ENCODE measurements around the gene STIMATE. TPM values are rescaled to one million over a fixed set of nuclear protein-coding genes. Genes with fewer than 3 reads are reported as not detected.
A peak's percentile ranks its signal among the peaks of the same experiment; 100 is the strongest.

The STIMATE gene
- total and polyA plus RNA-seq, 7 experiments from 2014 or later: 3.0 to 44.9 (median 33.6) TPM

DNA sequence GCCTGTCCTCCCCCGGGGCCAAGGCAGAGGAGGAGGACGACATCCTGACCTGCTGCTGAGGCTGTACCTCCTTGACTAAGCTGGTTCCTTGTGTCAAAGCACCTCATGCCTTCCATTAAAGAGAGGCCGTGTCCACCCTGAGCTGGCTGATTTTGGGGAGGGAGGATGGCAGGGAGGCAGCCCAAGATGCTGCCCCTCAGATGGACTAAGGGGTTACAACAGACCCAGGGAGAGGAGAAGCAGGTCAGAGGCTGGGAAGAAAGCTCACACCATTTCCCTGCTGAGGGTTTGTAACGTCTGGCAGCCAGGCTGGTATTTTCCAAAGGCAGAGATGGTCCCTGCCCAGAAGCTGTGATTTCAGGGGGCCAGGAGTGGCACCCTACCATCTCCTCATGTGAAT, 105.4 kb downstream of the STIMATE start:
- H3K9me3 Mint-ChIP-seq: no peaks in the 10 kb centered on the region
- no peak overlapping the region for H3K27ac ChIP-seq (ENCODE audit: low read depth, low read length)
- intact Hi-C loops (cut with micrococcal nuclease): no loop called here
- H3K4me3 Mint-ChIP-seq: no peak overlapping the region
- ATAC-seq (no peak), DNase-seq (no peak)
- no peaks in the 10 kb centered on the region for H3K27me3 Mint-ChIP-seq
- POLR2A ChIA-PET: interaction anchor here (1.7 kb wide), 1 partner anchor 21 kb away, joined by 3 read pairs; the partner anchor contains the start of gene NEK4
- peaks cover 0 to 4% (median 0%) of the 10 kb centered on the region in 7 donors for H3K4me1 Mint-ChIP-seq
- no peaks in the 10 kb centered on the region for H3K27me3 ChIP-seq (ENCODE audit: control insufficient read depth in 2 of 2, insufficient read depth in 2 of 2, low read length in 2 of 2)
- no peaks in the 10 kb centered on the region for H3K36me3 ChIP-seq (ENCODE audit: control insufficient read depth in 2 of 3, insufficient read depth in 3 of 3, low read length in 3 of 3)
- H3K36me3 Mint-ChIP-seq: no peaks in the 10 kb centered on the region
- no peaks in the 10 kb centered on the region for H3K4me1 ChIP-seq (ENCODE audit: control insufficient read depth in 2 of 2, insufficient read depth in 2 of 2, low read length in 2 of 2)
- no peak overlapping the region for H3K4me3 ChIP-seq (ENCODE audit: low read length)
- H3K27ac Mint-ChIP-seq: no peak overlapping the region
- H3K9me3 ChIP-seq (ENCODE audit: control insufficient read depth in 2 of 3, low read length in 3 of 3): no peaks in the 10 kb centered on the region
- CTCF ChIA-PET: no interaction called here

- ChIA-PET POLR2A (no interaction called here), CTCF (no interaction called here)
- H3K27me3 Mint-ChIP-seq: no peaks in the 10 kb centered on the region
- H3K9me3 Mint-ChIP-seq: no peaks in the 10 kb centered on the region
- peaks cover 0 to 4% (median 0%) of the 10 kb centered on the region in 7 donors for H3K4me1 Mint-ChIP-seq
- Histone ChIP-seq H3K9me3 (ENCODE audit: control insufficient read depth in 2 of 3, low read length in 3 of 3) (no peaks in the 10 kb centered on the region), H3K27me3 (ENCODE audit: control insufficient read depth in 2 of 2, insufficient read depth in 2 of 2, low read length in 2 of 2) (no peaks in the 10 kb centered on the region), H3K27ac (ENCODE audit: low read depth, low read length) (no peak overlapping the region), H3K4me3 (ENCODE audit: low read length) (no peak overlapping the region), H3K36me3 (ENCODE audit: control insufficient read depth in 2 of 3, insufficient read depth in 3 of 3, low read length in 3 of 3) (no peaks in the 10 kb centered on the region), H3K4me1 (ENCODE audit: control insufficient read depth in 2 of 2, insufficient read depth in 2 of 2, low read length in 2 of 2) (no peaks in the 10 kb centered on the region)
- H3K4me3 Mint-ChIP-seq: no peak overlapping the region
- DNase-seq (no peak), ATAC-seq (no peak)
- no peaks in the 10 kb centered on the region for H3K36me3 Mint-ChIP-seq
- no peak overlapping the region for H3K27ac Mint-ChIP-seq
- intact Hi-C loops (cut with micrococcal nuclease): no loop called here
Measured at GRCh38 chr3:52791366-52791765, 106.0 kb downstream of the STIMATE start.

- ATAC-seq: no peak
- no peak overlapping the region for H3K27ac ChIP-seq (ENCODE audit: low read depth, low read length)
- Mint-ChIP-seq H3K36me3 (no peaks in the 10 kb centered on the region), H3K4me3 (no peak overlapping the region), H3K27me3 (no peaks in the 10 kb centered on the region), H3K9me3 (no peaks in the 10 kb centered on the region), H3K4me1 (peaks cover 0 to 4% (median 0%) of the 10 kb centered on the region in 7 donors), H3K27ac (no peak overlapping the region)
- H3K4me3 ChIP-seq (ENCODE audit: low read length): no peak overlapping the region
- POLR2A ChIA-PET: no interaction called here
- intact Hi-C loops (cut with micrococcal nuclease): no loop called here
- no peaks in the 10 kb centered on the region for H3K36me3 ChIP-seq (ENCODE audit: control insufficient read depth in 2 of 3, insufficient read depth in 3 of 3, low read length in 3 of 3)
- CTCF ChIA-PET: no interaction called here
- no peaks in the 10 kb centered on the region for H3K4me1 ChIP-seq (ENCODE audit: control insufficient read depth in 2 of 2, insufficient read depth in 2 of 2, low read length in 2 of 2)
- no peak for DNase-seq
- no peaks in the 10 kb centered on the region for H3K9me3 ChIP-seq (ENCODE audit: control insufficient read depth in 2 of 3, low read length in 3 of 3)
- H3K27me3 ChIP-seq (ENCODE audit: control insufficient read depth in 2 of 2, insufficient read depth in 2 of 2, low read length in 2 of 2): no peaks in the 10 kb centered on the region
Measured at GRCh38 chr3:52790741-52791140, 106.6 kb downstream of the STIMATE start.

DNA sequence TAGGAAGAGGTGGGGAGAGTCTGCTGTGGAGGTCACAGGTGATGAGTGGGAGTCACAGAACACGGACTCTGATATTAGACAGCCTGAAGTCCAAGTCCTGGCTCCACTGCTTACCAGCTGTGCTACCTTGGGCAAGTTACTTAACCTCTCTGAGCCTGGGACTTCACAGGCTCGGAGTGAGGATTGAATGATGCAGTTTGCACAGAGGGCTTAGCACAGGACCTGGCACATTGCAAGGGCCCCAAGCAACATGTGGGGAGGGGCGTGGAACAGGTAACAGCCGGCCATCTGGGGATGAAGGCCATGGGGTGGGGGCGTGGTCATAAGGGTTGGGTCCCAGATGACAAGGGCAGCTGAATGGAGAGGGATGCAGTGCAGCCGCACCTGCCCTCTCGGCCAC, 107.0 kb downstream of the STIMATE start:
- no peaks in the 10 kb centered on the region for H3K36me3 Mint-ChIP-seq
- Histone ChIP-seq H3K9me3 (ENCODE audit: control insufficient read depth in 2 of 3, low read length in 3 of 3) (no peaks in the 10 kb centered on the region), H3K4me1 (ENCODE audit: control insufficient read depth in 2 of 2, insufficient read depth in 2 of 2, low read length in 2 of 2) (no peaks in the 10 kb centered on the region), H3K36me3 (ENCODE audit: control insufficient read depth in 2 of 3, insufficient read depth in 3 of 3, low read length in 3 of 3) (no peaks in the 10 kb centered on the region), H3K4me3 (ENCODE audit: low read length) (no peak overlapping the region), H3K27me3 (ENCODE audit: control insufficient read depth in 2 of 2, insufficient read depth in 2 of 2, low read length in 2 of 2) (no peaks in the 10 kb centered on the region), H3K27ac (ENCODE audit: low read depth, low read length) (no peak overlapping the region)
- H3K4me3 Mint-ChIP-seq: no peak overlapping the region
- no peaks in the 10 kb centered on the region for H3K27me3 Mint-ChIP-seq
- ChIA-PET CTCF (no interaction called here), POLR2A (no interaction called here)
- DNase-seq (no peak), ATAC-seq (no peak)
- peaks cover 0 to 4% (median 0%) of the 10 kb centered on the region in 7 donors for H3K4me1 Mint-ChIP-seq
- intact Hi-C loops (cut with micrococcal nuclease): no loop called here
- no peaks in the 10 kb centered on the region for H3K9me3 Mint-ChIP-seq
- peak overlapping the region in 1 of 9 donors; percentile 46 for H3K27ac Mint-ChIP-seq

DNA sequence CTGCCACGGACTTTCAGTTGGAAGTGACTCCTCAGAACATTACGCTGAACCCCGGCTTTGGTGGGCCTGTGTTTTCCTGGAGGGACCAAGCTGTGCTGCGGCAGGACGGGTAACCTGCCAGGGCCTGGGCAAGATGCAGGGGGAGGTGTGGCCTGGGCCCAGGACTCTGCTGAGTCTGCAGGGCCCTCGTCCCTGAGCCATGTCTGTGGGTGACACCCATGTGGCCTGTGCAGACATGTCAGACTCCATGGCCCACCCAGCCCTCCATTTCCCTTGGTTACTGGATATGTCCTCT, 107.7 kb downstream of the STIMATE start:
- peaks cover 0 to 4% (median 0%) of the 10 kb centered on the region in 7 donors for H3K4me1 Mint-ChIP-seq
- no peak overlapping the region for H3K27ac ChIP-seq (ENCODE audit: low read depth, low read length)
- H3K27me3 Mint-ChIP-seq: no peaks in the 10 kb centered on the region
- H3K27ac Mint-ChIP-seq: peak overlapping the region in 1 of 9 donors; percentile 46
- no peaks in the 10 kb centered on the region for H3K9me3 ChIP-seq (ENCODE audit: control insufficient read depth in 2 of 3, low read length in 3 of 3)
- intact Hi-C loops (cut with micrococcal nuclease): no loop called here
- no peaks in the 10 kb centered on the region for H3K9me3 Mint-ChIP-seq
- no peaks in the 10 kb centered on the region for H3K27me3 ChIP-seq (ENCODE audit: control insufficient read depth in 2 of 2, insufficient read depth in 2 of 2, low read length in 2 of 2)
- POLR2A ChIA-PET: no interaction called here
- CTCF ChIA-PET: no interaction called here
- H3K4me1 ChIP-seq (ENCODE audit: control insufficient read depth in 2 of 2, insufficient read depth in 2 of 2, low read length in 2 of 2): no peaks in the 10 kb centered on the region
- H3K36me3 Mint-ChIP-seq: no peaks in the 10 kb centered on the region
- DNase-seq: no peak
- H3K36me3 ChIP-seq (ENCODE audit: control insufficient read depth in 2 of 3, insufficient read depth in 3 of 3, low read length in 3 of 3): no peaks in the 10 kb centered on the region
- no peak overlapping the region for H3K4me3 ChIP-seq (ENCODE audit: low read length)
- no peak for ATAC-seq
- H3K4me3 Mint-ChIP-seq: no peak overlapping the region

DNA sequence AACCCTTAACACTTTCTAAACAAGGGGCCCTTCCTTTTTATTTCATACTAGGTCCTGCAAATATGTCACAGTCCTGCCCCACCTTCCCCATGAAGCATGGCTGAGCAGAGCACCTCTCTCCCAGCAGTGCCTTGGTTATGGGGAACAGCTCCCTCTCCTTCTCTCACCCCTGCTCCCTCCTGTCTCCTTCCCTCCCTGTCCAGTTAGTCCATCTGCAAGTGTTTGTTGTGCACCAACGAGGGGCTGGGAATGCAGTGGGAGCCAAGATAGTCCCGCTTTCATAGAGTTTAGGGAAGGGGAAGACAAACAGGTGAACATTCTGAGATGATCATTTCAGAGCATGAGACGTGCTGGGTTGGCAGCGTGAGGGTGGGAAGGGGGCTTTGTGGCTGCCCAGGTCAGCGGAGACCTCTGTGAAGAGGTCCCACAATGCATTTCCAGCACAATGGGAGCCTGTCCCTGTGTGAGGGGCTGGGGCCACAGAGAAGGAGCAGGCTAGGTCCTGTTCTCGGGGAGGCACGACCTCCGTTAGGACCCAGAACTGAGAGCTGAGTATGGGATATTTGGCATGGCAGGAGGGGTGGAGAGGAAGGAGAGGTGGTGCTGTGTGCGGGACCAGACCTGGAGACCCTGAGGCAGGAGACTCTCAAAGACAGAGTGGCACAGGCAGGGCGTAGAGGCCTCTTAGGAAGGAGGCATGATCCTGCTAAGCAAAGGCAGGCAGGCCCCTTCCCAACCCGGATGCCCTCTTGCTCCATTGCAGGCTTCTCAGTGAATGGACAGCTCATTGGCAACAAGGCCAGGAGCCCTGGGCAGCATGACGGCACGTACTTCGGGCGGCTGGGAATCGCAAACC, 108.2 kb downstream of the STIMATE start:
- no peaks in the 10 kb centered on the region for H3K27me3 Mint-ChIP-seq
- CTCF ChIA-PET: no interaction called here
- H3K4me3 Mint-ChIP-seq: no peak overlapping the region
- POLR2A ChIA-PET: no interaction called here
- no peaks in the 10 kb centered on the region for H3K4me1 ChIP-seq (ENCODE audit: control insufficient read depth in 2 of 2, insufficient read depth in 2 of 2, low read length in 2 of 2)
- peaks cover 0 to 4% (median 0%) of the 10 kb centered on the region in 7 donors for H3K4me1 Mint-ChIP-seq
- ATAC-seq (no peak), DNase-seq (no peak)
- H3K27ac ChIP-seq (ENCODE audit: low read depth, low read length): no peak overlapping the region
- H3K27me3 ChIP-seq (ENCODE audit: control insufficient read depth in 2 of 2, insufficient read depth in 2 of 2, low read length in 2 of 2): no peaks in the 10 kb centered on the region
- H3K36me3 ChIP-seq (ENCODE audit: control insufficient read depth in 2 of 3, insufficient read depth in 3 of 3, low read length in 3 of 3): no peaks in the 10 kb centered on the region
- no peak overlapping the region for H3K27ac Mint-ChIP-seq
- H3K36me3 Mint-ChIP-seq: no peaks in the 10 kb centered on the region
- no peaks in the 10 kb centered on the region for H3K9me3 ChIP-seq (ENCODE audit: control insufficient read depth in 2 of 3, low read length in 3 of 3)
- intact Hi-C loops (cut with micrococcal nuclease): no loop called here
- no peaks in the 10 kb centered on the region for H3K9me3 Mint-ChIP-seq
- H3K4me3 ChIP-seq (ENCODE audit: low read length): no peak overlapping the region
